ENCODE results near the gene ZMIZ2.

The ZMIZ2 gene

GRCh38 chr7:44755698-44756627, 7.3 kb downstream of the ZMIZ2 start:
- TF ChIP-seq, protein P1, sequence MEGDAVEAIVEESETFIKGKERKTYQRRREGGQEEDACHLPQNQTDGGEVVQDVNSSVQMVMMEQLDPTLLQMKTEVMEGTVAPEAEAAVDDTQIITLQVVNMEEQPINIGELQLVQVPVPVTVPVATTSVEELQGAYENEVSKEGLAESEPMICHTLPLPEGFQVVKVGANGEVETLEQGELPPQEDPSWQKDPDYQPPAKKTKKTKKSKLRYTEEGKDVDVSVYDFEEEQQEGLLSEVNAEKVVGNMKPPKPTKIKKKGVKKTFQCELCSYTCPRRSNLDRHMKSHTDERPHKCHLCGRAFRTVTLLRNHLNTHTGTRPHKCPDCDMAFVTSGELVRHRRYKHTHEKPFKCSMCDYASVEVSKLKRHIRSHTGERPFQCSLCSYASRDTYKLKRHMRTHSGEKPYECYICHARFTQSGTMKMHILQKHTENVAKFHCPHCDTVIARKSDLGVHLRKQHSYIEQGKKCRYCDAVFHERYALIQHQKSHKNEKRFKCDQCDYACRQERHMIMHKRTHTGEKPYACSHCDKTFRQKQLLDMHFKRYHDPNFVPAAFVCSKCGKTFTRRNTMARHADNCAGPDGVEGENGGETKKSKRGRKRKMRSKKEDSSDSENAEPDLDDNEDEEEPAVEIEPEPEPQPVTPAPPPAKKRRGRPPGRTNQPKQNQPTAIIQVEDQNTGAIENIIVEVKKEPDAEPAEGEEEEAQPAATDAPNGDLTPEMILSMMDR (IDR thresholded peaks at IDR 0.05; ENCODE audit: low read depth, low read length) = no peak
- TF ChIP-seq EZH2phosphoT487 (IDR thresholded peaks at IDR 0.05; ENCODE audit: low read depth) = no peak
- Histone ChIP-seq H3K4me3 (ENCODE audit: low read length) (no peak overlapping the region), H3K27me3 (ENCODE audit: low read depth, low read length) (no peaks in the 10 kb centered on the region), H2AFZ (ENCODE audit: low read depth, low read length) (no peak overlapping the region), H3K36me3 (replicated peaks; ENCODE audit: low read depth, low read length) (peaks cover 49% of the 10 kb centered on the region), H3K9me3 (ENCODE audit: insufficient read depth, low read length) (no peaks in the 10 kb centered on the region), H3K79me2 (ENCODE audit: low read length) (peaks cover 66% of the 10 kb centered on the region), H3K4me1 (ENCODE audit: low read length) (peaks cover 24% of the 10 kb centered on the region), H3K27ac (ENCODE audit: low read length) (no peak overlapping the region), H3K4me2 (ENCODE audit: low read length) (no peak overlapping the region), H3K9ac (ENCODE audit: low read length) (no peak overlapping the region), H4K20me1 (ENCODE audit: insufficient read depth, low read length) (peaks cover 64% of the 10 kb centered on the region)

DNA sequence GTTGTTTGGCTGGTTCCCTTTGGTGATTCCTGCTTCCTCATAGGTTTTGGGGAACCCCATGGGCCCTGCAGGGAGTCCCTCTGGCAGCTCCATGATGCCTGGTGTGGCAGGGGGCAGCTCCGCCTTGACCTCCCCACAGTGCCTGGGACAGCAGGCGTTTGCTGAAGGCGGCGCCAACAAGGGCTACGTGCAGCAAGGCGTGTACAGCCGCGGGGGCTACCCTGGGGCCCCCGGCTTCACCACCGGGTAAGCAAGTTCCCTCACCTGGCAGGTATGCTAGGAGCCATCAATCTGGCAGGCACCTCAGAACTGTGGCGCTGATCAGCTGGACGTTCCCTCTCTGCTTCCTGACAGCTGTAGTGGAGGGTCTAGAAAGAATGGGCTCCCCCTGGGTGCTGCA, 8.3 kb downstream of the ZMIZ2 start:
- no peak overlapping the region for H3K4me2 ChIP-seq (ENCODE audit: low read length)
- H3K36me3 ChIP-seq (replicated peaks; ENCODE audit: low read depth, low read length) = peaks cover 54% of the 10 kb centered on the region
- H4K20me1 ChIP-seq (ENCODE audit: insufficient read depth, low read length) = peaks cover 57% of the 10 kb centered on the region
- H3K27ac ChIP-seq (ENCODE audit: low read length) = no peak overlapping the region
- no peaks in the 10 kb centered on the region for H3K9me3 ChIP-seq (ENCODE audit: insufficient read depth, low read length)
- no peaks in the 10 kb centered on the region for H3K27me3 ChIP-seq (ENCODE audit: low read depth, low read length)
- peaks cover 16% of the 10 kb centered on the region for H3K4me1 ChIP-seq (ENCODE audit: low read length)
- peaks cover 58% of the 10 kb centered on the region for H3K79me2 ChIP-seq (ENCODE audit: low read length)
- H3K4me3 ChIP-seq (ENCODE audit: low read length) = no peak overlapping the region
- no peak for TF ChIP-seq EZH2phosphoT487 (IDR thresholded peaks at IDR 0.05; ENCODE audit: low read depth)
- TF ChIP-seq, protein P1 (IDR thresholded peaks at IDR 0.05; ENCODE audit: low read depth, low read length) = no peak
- no peak overlapping the region for H3K9ac ChIP-seq (ENCODE audit: low read length)
- H2AFZ ChIP-seq (ENCODE audit: low read depth, low read length) = no peak overlapping the region

DNA sequence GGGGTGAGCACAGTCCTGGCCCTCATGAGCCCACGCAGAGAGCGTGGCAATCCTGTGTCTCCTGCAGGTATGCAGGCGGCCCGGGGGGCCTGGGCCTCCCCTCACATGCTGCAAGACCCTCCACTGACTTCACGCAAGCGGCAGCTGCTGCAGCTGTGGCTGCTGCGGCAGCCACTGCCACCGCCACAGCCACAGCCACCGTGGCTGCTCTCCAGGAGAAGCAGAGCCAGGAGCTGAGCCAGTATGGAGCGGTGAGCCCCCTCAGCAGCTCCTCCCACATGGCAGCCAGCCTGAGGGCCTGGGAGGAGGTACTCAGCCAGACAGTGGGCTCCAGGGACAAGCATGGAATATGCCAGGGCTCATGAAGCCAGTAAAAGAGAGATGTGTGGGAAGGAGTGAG, 8.7 kb downstream of the ZMIZ2 start:
- Histone ChIP-seq H3K27me3 (ENCODE audit: low read depth, low read length) (no peaks in the 10 kb centered on the region), H3K4me1 (ENCODE audit: low read length) (peaks cover 12% of the 10 kb centered on the region), H3K36me3 (replicated peaks; ENCODE audit: low read depth, low read length) (peaks cover 56% of the 10 kb centered on the region), H3K79me2 (ENCODE audit: low read length) (peaks cover 54% of the 10 kb centered on the region), H3K4me2 (ENCODE audit: low read length) (no peak overlapping the region), H4K20me1 (ENCODE audit: insufficient read depth, low read length) (peaks cover 57% of the 10 kb centered on the region), H2AFZ (ENCODE audit: low read depth, low read length) (no peak overlapping the region), H3K9ac (ENCODE audit: low read length) (no peak overlapping the region), H3K9me3 (ENCODE audit: insufficient read depth, low read length) (no peaks in the 10 kb centered on the region), H3K27ac (ENCODE audit: low read length) (no peak overlapping the region), H3K4me3 (ENCODE audit: low read length) (no peak overlapping the region)
- TF ChIP-seq, protein P1 (IDR thresholded peaks at IDR 0.05; ENCODE audit: low read depth, low read length) = no peak
- no peak for TF ChIP-seq EZH2phosphoT487 (IDR thresholded peaks at IDR 0.05; ENCODE audit: low read depth)

- Histone ChIP-seq H3K4me1 (ENCODE audit: low read length) (peaks cover 7% of the 10 kb centered on the region), H4K20me1 (ENCODE audit: insufficient read depth, low read length) (peaks cover 55% of the 10 kb centered on the region), H2AFZ (ENCODE audit: low read depth, low read length) (no peak overlapping the region), H3K4me3 (ENCODE audit: low read length) (no peak overlapping the region), H3K27ac (ENCODE audit: low read length) (no peak overlapping the region), H3K4me2 (ENCODE audit: low read length) (no peak overlapping the region), H3K9me3 (ENCODE audit: insufficient read depth, low read length) (no peaks in the 10 kb centered on the region), H3K9ac (ENCODE audit: low read length) (no peak overlapping the region), H3K79me2 (ENCODE audit: low read length) (peaks cover 49% of the 10 kb centered on the region), H3K36me3 (replicated peaks; ENCODE audit: low read depth, low read length) (peaks cover 56% of the 10 kb centered on the region), H3K27me3 (ENCODE audit: low read depth, low read length) (no peaks in the 10 kb centered on the region)
- TF ChIP-seq, protein P1 (IDR thresholded peaks at IDR 0.05; ENCODE audit: low read depth, low read length) = no peak
- TF ChIP-seq EZH2phosphoT487 (IDR thresholded peaks at IDR 0.05; ENCODE audit: low read depth) = no peak
Measured at GRCh38 chr7:44757739-44758138, 9.1 kb downstream of the ZMIZ2 start.

Data from OCI-LY3 (cell line).